GM12865 (cell line): ENCODE data around the gene SF3A1.

Experiments used
- DNase-seq: peaks from one replicate; pipeline ENCODE4 v3.0.0; 2010; ENCODE audit warnings: low read depth
- H3K4me3 ChIP-seq: 2 replicates; pipeline ENCODE4 v1.5.1; 2011; ENCODE audit warnings: mild to moderate bottlenecking, low read depth, low read length, control low read depth
- TF ChIP-seq, protein P1 (sequence below): IDR thresholded peaks from 2 replicates; pipeline ENCODE4 v1.5.1; 2011; ENCODE audit warnings: low read length, control low read depth, low read depth, inconsistent platforms; ENCODE audit not compliant: insufficient read depth; ENCODE audit errors: missing control alignments

SF3A1 gene

DNA sequence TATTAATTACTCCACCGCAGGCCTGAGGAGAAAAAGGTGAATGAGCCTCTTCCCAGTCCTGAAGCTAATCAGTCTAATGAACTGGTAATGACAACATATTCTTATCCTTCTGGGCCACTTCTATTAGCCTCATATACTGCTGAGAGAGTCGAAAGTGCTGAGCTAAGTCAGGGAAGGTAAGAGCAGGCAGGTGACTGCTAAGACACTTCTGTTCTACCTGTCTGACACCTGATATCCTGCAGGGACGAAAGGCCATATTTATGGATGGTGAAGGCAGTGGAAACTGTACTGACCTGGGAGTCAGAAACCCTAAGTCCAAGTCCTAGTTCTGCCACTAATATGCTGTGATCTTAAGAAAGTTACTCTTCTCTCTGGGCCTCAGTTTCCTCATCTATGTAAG, 33.4 kb downstream of the SF3A1 start:
- H3K4me3 ChIP-seq, result no peak overlapping the region
- TF ChIP-seq, protein P1, sequence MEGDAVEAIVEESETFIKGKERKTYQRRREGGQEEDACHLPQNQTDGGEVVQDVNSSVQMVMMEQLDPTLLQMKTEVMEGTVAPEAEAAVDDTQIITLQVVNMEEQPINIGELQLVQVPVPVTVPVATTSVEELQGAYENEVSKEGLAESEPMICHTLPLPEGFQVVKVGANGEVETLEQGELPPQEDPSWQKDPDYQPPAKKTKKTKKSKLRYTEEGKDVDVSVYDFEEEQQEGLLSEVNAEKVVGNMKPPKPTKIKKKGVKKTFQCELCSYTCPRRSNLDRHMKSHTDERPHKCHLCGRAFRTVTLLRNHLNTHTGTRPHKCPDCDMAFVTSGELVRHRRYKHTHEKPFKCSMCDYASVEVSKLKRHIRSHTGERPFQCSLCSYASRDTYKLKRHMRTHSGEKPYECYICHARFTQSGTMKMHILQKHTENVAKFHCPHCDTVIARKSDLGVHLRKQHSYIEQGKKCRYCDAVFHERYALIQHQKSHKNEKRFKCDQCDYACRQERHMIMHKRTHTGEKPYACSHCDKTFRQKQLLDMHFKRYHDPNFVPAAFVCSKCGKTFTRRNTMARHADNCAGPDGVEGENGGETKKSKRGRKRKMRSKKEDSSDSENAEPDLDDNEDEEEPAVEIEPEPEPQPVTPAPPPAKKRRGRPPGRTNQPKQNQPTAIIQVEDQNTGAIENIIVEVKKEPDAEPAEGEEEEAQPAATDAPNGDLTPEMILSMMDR, result no peak
- no peak for DNase-seq

DNA sequence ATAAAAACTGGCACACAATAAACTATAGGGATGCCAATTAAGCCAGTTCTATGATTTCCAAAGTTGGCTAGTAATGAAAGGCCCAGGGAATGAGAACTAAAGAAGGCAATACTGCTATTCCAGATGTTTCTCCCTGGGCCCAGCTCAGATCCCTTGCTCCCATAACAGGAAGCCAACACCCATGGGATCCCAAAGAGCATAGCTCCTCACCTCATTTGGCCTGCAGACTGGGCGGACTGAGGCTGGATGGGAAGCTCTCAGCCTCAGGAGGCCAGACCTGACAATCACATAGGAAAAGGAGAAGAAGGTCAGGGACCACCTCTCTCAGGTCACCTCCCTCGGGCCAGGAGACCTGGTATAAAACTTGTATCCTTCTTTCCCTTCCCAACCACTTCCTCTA, 35.2 kb downstream of the SF3A1 start:
- no peak overlapping the region for H3K4me3 ChIP-seq
- no peak for DNase-seq
- TF ChIP-seq, protein P1, result no peak

DNA sequence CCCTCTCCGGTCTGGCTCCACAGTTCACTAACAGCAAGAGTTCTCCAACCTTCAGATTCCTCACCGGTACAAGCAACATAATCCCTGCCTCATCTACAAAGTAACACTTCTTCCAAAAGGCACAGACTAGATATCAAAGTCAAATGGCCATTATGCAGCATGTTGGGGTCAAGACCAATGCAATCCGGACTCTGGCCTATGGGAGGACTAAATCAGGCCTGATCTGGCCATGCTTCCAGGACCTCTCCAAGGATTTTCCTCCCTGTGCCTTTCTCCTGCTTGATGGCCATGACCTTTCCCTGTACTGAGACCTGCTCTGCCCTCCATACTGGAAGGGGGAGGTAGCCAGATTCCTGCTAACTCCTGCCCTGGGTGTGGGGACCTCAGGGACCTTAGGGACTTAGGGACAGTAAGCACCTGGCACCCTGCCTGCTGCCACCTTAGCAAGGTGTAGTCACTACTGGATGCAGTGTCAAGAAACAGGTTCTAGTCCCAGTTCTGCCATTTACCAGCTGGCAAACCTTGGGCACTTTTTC, 36.6 kb downstream of the SF3A1 start:
- H3K4me3 ChIP-seq, result no peak overlapping the region
- DNase-seq, result no peak
- TF ChIP-seq, protein P1, result no peak

- H3K4me3 ChIP-seq, result no peak overlapping the region
- TF ChIP-seq, protein P1, result no peak
- no peak for DNase-seq
These were observed 37.8 kb downstream of the SF3A1 start for GRCh38 chr22:30318799-30319419.

- no peak overlapping the region for H3K4me3 ChIP-seq
- DNase-seq, result no peak
- TF ChIP-seq, protein P1, result no peak
These were observed 38.9 kb downstream of the SF3A1 start for GRCh38 chr22:30317778-30318177.

- no peak for DNase-seq
- TF ChIP-seq, protein P1, result no peak
- H3K4me3 ChIP-seq, result no peak overlapping the region
These were observed 40.6 kb downstream of the SF3A1 start for GRCh38 chr22:30315962-30316576.
